H1 (cell line): ENCODE data around the gene MAPK9.

Experiments used
- ATF3 ChIP-seq: IDR thresholded peaks from 2 replicates; pipeline ENCODE4 v1.6.1; 2011; ENCODE audit warnings: low read depth, mild to moderate bottlenecking, low read length; ENCODE audit not compliant: insufficient read depth
- CEBPB ChIP-seq: IDR thresholded peaks from 2 replicates; pipeline ENCODE4 v1.6.1; 2012; ENCODE audit warnings: low read depth, low read length
- CTCF ChIP-seq, 3 experiments: IDR thresholded peaks; 1 replicate in 2 of 3; 2 replicates in 1 of 3; pipeline versions ENCODE4 v1.5.1 to v1.6.1; 2011; ENCODE audit warnings: low read length in 3 of 3, mild to moderate bottlenecking in 3 of 3, inconsistent platforms in 2 of 3, low read depth in 1 of 3, moderate library complexity in 1 of 3; ENCODE audit not compliant: insufficient read depth in 1 of 3; ENCODE audit errors: control extremely low read depth in 1 of 3
- POLR2A ChIP-seq, 2 experiments: IDR thresholded peaks; 1 replicate in 1 of 2; 2 replicates in 1 of 2; pipeline ENCODE4 v1.6.1; 2011; ENCODE audit warnings: low read depth in 2 of 2, low read length in 2 of 2, mild to moderate bottlenecking in 2 of 2; ENCODE audit errors: control extremely low read depth in 1 of 2
- POLR2AphosphoS5 ChIP-seq: IDR thresholded peaks from 2 replicates; pipeline ENCODE4 v1.6.1; 2011; ENCODE audit warnings: low read depth, low read length
- ZNF274 ChIP-seq: IDR thresholded peaks from 2 replicates; pipeline ENCODE4 v1.7.0; 2012; ENCODE audit warnings: low read length, borderline replicate concordance; ENCODE audit errors: extremely low read depth

GRCh38 chr5:180199390-180199789 lies 92.5 kb downstream of the MAPK9 start:
- no peak for TF ChIP-seq ZNF274
- TF ChIP-seq CEBPB, result no peak
- no peak for TF ChIP-seq POLR2A (IDR thresholded peaks at IDR 0.05; ENCODE audit: control extremely low read depth in 1 of 2, low read depth in 2 of 2, low read length in 2 of 2)
- TF ChIP-seq CTCF (IDR thresholded peaks at IDR 0.05; ENCODE audit: control extremely low read depth in 1 of 3, insufficient read depth in 1 of 3, low read depth in 1 of 3, low read length in 3 of 3), result no peak
- no peak for TF ChIP-seq POLR2AphosphoS5
- no peak for TF ChIP-seq ATF3
